ENCODE measurements around the gene CSNK1A1L.

Gene CSNK1A1L

GRCh38 chr13:37105251-37105714, at the start of gene CSNK1A1L:
CSNK1A1L (minus strand) TSS chr13:37105664; CDS start chr13:37105256, 408 bp downstream.
- Histone ChIP-seq H3K9ac (ENCODE audit: insufficient read length) (no peak within 1 kb of the TSS), H3K9me3 (ENCODE audit: low read depth, low read length) (no peaks in the 10 kb centered on the region), H3K36me3 (ENCODE audit: insufficient read depth, low read length) (no peaks in the 10 kb centered on the region), H3K27ac (no peak within 1 kb of the TSS), H3K4me3 (no peak within 1 kb of the TSS)
- DNase-seq (ENCODE audit: low read depth, low spot score), result no peak
- TF ChIP-seq POLR2AphosphoS5 (IDR thresholded peaks at IDR 0.05; ENCODE audit: borderline replicate concordance, low read depth, low read length) (no peak), EZH2 (IDR thresholded peaks at IDR 0.05) (no peak), FOXP2 (optimal IDR thresholded peaks at IDR 0.05; ENCODE audit: control extremely low read depth, extremely low read length, insufficient read depth) (no peak)

DNA sequence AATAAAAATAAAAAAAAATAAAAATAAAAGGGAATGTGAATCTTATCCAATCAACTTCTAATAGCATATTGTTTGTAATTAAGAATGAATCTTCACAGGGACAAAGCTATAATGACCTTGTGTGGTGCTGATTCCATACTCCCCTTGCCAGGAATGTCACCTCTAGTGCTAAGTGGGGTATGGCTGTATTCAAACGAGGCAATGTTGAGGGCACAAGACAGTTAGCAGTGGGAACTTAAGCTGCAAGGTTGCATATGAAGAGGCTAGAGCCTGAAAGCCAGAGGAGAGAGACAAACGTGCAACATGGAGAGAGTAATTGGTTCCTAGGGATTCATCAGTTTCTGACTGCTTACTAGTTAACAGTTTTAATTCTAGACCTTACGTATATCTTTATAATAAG, 43.9 kb upstream of the CSNK1A1L start:
- no peak overlapping the region for H3K4me3 ChIP-seq
- no peaks in the 10 kb centered on the region for H3K9me3 ChIP-seq (ENCODE audit: low read depth, low read length)
- no peaks in the 10 kb centered on the region for H3K36me3 ChIP-seq (ENCODE audit: insufficient read depth, low read length)
- TF ChIP-seq EZH2 (IDR thresholded peaks at IDR 0.05), result no peak
- no peak for TF ChIP-seq POLR2AphosphoS5 (IDR thresholded peaks at IDR 0.05; ENCODE audit: borderline replicate concordance, low read depth, low read length)
- TF ChIP-seq FOXP2 (optimal IDR thresholded peaks at IDR 0.05; ENCODE audit: control extremely low read depth, extremely low read length, insufficient read depth), result no peak
- no peak for DNase-seq (ENCODE audit: low read depth, low spot score)
- no peak overlapping the region for H3K9ac ChIP-seq (ENCODE audit: insufficient read length)
- no peak overlapping the region for H3K27ac ChIP-seq

DNA sequence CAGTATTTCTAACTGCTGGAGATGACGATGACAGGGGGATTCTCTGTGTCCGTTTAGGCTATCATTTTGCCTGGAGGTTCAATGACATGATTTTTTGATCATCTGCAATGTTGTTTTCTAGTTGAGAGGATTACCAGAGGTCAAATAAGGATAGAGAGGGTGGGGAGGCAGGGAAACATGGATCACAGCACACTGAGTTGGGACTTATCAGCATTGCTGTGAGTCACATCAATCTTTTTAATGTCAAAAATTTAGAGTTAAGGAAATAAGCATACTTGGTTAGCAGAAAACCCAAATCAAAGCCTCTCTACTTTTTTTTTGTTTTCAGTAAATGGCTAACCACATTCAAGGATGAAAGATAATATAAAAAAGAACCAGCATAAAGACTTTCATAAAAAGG, 43.0 kb upstream of the CSNK1A1L start:
- Histone ChIP-seq H3K36me3 (ENCODE audit: insufficient read depth, low read length) (no peaks in the 10 kb centered on the region), H3K27ac (0 out of 2 replicates have a peak overlapping the region, but pooled peaks have one; percentile 25), H3K9me3 (ENCODE audit: low read depth, low read length) (no peaks in the 10 kb centered on the region), H3K4me3 (no peak overlapping the region), H3K9ac (ENCODE audit: insufficient read length) (no peak overlapping the region)
- DNase-seq (ENCODE audit: low read depth, low spot score), result no peak
- TF ChIP-seq FOXP2 (optimal IDR thresholded peaks at IDR 0.05; ENCODE audit: control extremely low read depth, extremely low read length, insufficient read depth) (no peak), EZH2 (IDR thresholded peaks at IDR 0.05) (no peak), POLR2AphosphoS5 (IDR thresholded peaks at IDR 0.05; ENCODE audit: borderline replicate concordance, low read depth, low read length) (no peak)

DNA sequence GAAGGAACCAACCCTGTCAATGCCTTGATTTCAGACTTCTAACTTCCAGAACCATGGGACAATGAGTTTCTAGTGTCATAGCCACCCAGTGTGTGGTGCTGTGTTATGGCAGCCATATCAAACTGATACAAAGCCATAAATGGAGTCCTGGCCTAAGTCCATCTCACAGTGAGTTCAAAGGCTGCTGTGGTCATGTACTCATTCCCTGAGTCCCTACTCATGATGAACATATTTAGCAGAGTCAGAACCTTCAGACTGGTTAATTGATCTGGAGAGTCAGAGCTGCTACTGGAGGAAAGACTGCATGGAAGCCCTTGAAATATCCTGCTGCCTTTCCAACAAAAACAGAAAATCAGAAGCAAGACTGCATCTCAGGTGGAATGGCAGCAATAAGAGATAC, 39.2 kb upstream of the CSNK1A1L start:
- Histone ChIP-seq H3K4me3 (no peak overlapping the region), H3K9ac (ENCODE audit: insufficient read length) (no peak overlapping the region), H3K27ac (no peak overlapping the region), H3K9me3 (ENCODE audit: low read depth, low read length) (no peaks in the 10 kb centered on the region), H3K36me3 (ENCODE audit: insufficient read depth, low read length) (no peaks in the 10 kb centered on the region)
- DNase-seq (ENCODE audit: low read depth, low spot score), result no peak
- no peak for TF ChIP-seq POLR2AphosphoS5 (IDR thresholded peaks at IDR 0.05; ENCODE audit: borderline replicate concordance, low read depth, low read length)
- TF ChIP-seq EZH2 (IDR thresholded peaks at IDR 0.05), result no peak
- no peak for TF ChIP-seq FOXP2 (optimal IDR thresholded peaks at IDR 0.05; ENCODE audit: control extremely low read depth, extremely low read length, insufficient read depth)

DNA sequence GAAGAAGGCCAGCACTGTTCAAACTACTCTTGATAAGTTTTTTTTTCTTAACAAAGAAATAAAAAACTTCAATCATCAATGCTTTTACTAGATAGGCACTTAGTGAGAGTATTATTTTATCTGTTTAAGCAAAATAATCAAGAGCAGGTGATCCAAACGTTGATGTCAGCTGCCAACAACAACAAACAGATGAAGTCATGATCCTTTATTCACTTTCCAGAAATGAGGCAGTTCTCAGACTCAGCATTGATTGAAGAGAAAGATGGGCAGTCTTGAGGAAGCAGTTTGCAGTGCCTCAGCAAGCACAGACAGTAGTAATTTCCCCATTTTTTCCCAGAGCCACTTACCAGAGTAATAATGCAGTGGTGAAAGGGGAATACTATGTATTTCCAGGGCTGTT, 38.4 kb upstream of the CSNK1A1L start:
- Histone ChIP-seq H3K27ac (no peak overlapping the region), H3K36me3 (ENCODE audit: insufficient read depth, low read length) (no peaks in the 10 kb centered on the region), H3K9me3 (ENCODE audit: low read depth, low read length) (no peaks in the 10 kb centered on the region), H3K9ac (ENCODE audit: insufficient read length) (no peak overlapping the region), H3K4me3 (no peak overlapping the region)
- DNase-seq (ENCODE audit: low read depth, low spot score), result no peak
- TF ChIP-seq EZH2 (IDR thresholded peaks at IDR 0.05) (no peak), POLR2AphosphoS5 (IDR thresholded peaks at IDR 0.05; ENCODE audit: borderline replicate concordance, low read depth, low read length) (no peak), FOXP2 (optimal IDR thresholded peaks at IDR 0.05; ENCODE audit: control extremely low read depth, extremely low read length, insufficient read depth) (no peak)

DNA sequence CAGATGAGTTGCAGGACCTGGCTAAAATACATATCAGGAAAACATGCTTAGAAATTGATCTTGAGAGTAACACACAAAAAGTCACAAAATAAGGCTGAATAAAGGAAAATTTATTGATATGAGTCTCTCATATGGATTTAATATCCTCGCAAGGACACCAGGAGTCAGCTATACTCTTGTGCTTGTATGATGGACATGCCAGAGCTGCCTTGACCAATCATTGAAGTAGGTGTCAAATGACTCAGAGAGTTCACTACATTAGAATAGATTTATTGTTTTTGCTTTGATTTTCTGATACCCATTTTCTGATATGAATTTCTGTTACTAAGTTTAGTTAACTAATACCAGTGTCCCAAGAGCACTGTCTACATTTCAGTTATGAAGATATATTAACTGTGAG, 37.4 kb upstream of the CSNK1A1L start:
- H3K4me3 ChIP-seq, result no peak overlapping the region
- DNase-seq (ENCODE audit: low read depth, low spot score), result no peak
- H3K27ac ChIP-seq, result no peak overlapping the region
- no peaks in the 10 kb centered on the region for H3K36me3 ChIP-seq (ENCODE audit: insufficient read depth, low read length)
- H3K9me3 ChIP-seq (ENCODE audit: low read depth, low read length), result no peaks in the 10 kb centered on the region
- TF ChIP-seq POLR2AphosphoS5 (IDR thresholded peaks at IDR 0.05; ENCODE audit: borderline replicate concordance, low read depth, low read length) (no peak), EZH2 (IDR thresholded peaks at IDR 0.05) (no peak), FOXP2 (optimal IDR thresholded peaks at IDR 0.05; ENCODE audit: control extremely low read depth, extremely low read length, insufficient read depth) (no peak)
- no peak overlapping the region for H3K9ac ChIP-seq (ENCODE audit: insufficient read length)

- Histone ChIP-seq H3K9me3 (ENCODE audit: low read depth, low read length) (no peaks in the 10 kb centered on the region), H3K36me3 (ENCODE audit: insufficient read depth, low read length) (no peaks in the 10 kb centered on the region), H3K4me3 (no peak overlapping the region), H3K27ac (no peak overlapping the region), H3K9ac (ENCODE audit: insufficient read length) (no peak overlapping the region)
- no peak for DNase-seq (ENCODE audit: low read depth, low spot score)
- TF ChIP-seq EZH2 (IDR thresholded peaks at IDR 0.05) (no peak), FOXP2 (optimal IDR thresholded peaks at IDR 0.05; ENCODE audit: control extremely low read depth, extremely low read length, insufficient read depth) (no peak), POLR2AphosphoS5 (IDR thresholded peaks at IDR 0.05; ENCODE audit: borderline replicate concordance, low read depth, low read length) (no peak)
These were observed 35.5 kb upstream of the CSNK1A1L start for GRCh38 chr13:37141011-37141410.

GRCh38 chr13:37139356-37139755, 33.9 kb upstream of the CSNK1A1L start:
- H3K9ac ChIP-seq (ENCODE audit: insufficient read length), result no peak overlapping the region
- H3K27ac ChIP-seq, result no peak overlapping the region
- H3K36me3 ChIP-seq (ENCODE audit: insufficient read depth, low read length), result no peaks in the 10 kb centered on the region
- DNase-seq (ENCODE audit: low read depth, low spot score), result no peak
- no peaks in the 10 kb centered on the region for H3K9me3 ChIP-seq (ENCODE audit: low read depth, low read length)
- TF ChIP-seq EZH2 (IDR thresholded peaks at IDR 0.05) (no peak), POLR2AphosphoS5 (IDR thresholded peaks at IDR 0.05; ENCODE audit: borderline replicate concordance, low read depth, low read length) (no peak), FOXP2 (optimal IDR thresholded peaks at IDR 0.05; ENCODE audit: control extremely low read depth, extremely low read length, insufficient read depth) (no peak)
- H3K4me3 ChIP-seq, result no peak overlapping the region

- TF ChIP-seq FOXP2 (optimal IDR thresholded peaks at IDR 0.05; ENCODE audit: control extremely low read depth, extremely low read length, insufficient read depth) (no peak), POLR2AphosphoS5 (IDR thresholded peaks at IDR 0.05; ENCODE audit: borderline replicate concordance, low read depth, low read length) (no peak), EZH2 (IDR thresholded peaks at IDR 0.05) (no peak)
- no peaks in the 10 kb centered on the region for H3K36me3 ChIP-seq (ENCODE audit: insufficient read depth, low read length)
- H3K4me3 ChIP-seq, result no peak overlapping the region
- no peak overlapping the region for H3K27ac ChIP-seq
- no peak for DNase-seq (ENCODE audit: low read depth, low spot score)
- H3K9ac ChIP-seq (ENCODE audit: insufficient read length), result no peak overlapping the region
- H3K9me3 ChIP-seq (ENCODE audit: low read depth, low read length), result no peaks in the 10 kb centered on the region
These were observed 33.5 kb upstream of the CSNK1A1L start for GRCh38 chr13:37138926-37139325.

Data from SK-N-MC (cell line).